SK-MEL-5 (cell line): ENCODE data around the gene CASKIN2. TPM values are rescaled to one million over a fixed set of nuclear protein-coding genes. Genes with fewer than 3 reads are reported as not detected.

ENCODE experiments used
- DNase-seq: peaks from one replicate; pipeline ENCODE4 v3.0.0-alpha.2; 2016; ENCODE audit warnings: low read depth, low spot score
- in situ Hi-C: cut with HindIII; loops from 2 replicates; pipeline ENCODE4 v1.10.0; 2016; ENCODE audit warnings: low sequenced_read_pairs, high pct_unique_total_duplicates, low pct_unique_long_range_greater_than_20kb
- total RNA-seq: library from RNA; depleted of rRNA; stranded (reverse); fragments of >200 nt; shearing (Covaris generic); gene quantifications from 2 replicates; pipeline ENCODE4 v1.2.3, GENCODE V29; 2014

The CASKIN2 gene
- total RNA-seq, 1 experiment from 2014 or later: 3.5 TPM

DNA sequence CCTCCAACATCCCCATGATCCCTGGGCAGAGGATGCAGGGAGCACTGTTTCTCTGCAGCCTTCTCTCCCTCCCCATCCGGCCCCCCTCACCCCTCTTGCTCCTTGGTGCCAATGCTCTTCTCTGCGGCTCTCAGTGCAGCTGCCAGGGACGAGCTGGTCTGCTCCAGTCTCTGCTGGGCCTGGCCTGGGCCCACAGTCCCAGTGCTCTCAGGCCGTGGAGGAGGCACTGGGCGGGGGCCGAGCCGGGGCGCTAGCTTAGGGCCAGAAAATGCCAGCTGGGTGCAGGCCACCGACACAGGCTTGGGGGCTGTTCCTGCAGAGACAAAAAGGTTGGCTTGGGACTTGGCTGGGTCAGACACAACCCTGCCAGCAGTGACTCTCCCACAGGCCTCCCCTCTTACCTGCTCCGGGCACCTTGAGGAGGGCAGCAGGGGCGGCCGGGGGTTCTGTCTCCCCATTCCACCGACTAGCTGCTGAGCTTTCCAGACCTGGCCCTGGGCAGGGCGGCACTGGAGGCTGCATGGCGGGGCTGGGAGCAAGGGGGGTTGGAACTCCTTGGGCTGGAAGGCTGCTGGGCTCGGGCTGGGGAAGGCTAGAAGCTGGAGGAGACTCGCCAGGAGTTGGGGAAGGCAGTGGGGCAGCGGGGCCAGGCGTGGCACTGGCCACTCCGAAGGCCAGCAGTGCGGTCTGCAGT is 13.8 kb downstream of the CASKIN2 start:
- in situ Hi-C loops: no loop called here
- no peak for DNase-seq

DNA sequence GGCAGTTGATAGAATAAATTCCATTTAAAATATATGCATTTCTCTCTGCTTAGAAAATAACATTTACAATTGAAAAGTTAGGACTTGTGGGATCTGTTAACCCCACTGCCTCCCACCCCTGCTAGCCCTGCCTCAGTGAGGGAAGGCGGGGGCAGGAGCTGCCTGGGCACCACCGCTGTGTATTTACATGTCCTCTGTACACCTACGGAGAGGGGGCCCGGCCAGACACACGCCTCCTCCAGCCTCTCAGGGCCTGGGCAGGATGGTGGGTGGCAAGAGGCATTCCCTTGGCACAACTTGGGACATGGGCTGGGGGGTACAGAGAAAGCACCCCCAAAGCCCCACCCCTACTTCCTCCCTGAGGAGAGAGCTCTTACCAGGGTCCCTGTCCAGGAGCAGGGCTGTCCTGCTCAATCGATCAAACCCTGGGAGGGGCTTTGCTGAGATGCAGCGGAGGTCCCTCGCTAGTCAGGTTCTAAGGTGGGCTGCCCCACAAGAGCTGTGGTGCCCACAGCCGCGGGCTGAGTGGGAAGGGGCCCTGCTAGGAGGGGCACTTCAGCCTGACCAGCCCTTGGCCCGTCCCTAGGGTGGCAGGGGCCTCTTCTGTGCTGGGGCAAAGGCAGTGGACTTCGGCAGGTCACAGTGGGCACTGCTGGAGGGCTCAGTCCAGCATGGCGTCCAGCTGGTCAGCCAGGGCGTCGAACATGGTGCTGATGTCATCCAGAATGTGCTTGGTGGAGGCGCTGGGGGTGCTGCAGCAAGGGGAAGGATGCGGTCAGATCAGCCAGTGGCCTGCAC is 14.7 kb downstream of the CASKIN2 start:
- in situ Hi-C loops: no loop called here

DNA sequence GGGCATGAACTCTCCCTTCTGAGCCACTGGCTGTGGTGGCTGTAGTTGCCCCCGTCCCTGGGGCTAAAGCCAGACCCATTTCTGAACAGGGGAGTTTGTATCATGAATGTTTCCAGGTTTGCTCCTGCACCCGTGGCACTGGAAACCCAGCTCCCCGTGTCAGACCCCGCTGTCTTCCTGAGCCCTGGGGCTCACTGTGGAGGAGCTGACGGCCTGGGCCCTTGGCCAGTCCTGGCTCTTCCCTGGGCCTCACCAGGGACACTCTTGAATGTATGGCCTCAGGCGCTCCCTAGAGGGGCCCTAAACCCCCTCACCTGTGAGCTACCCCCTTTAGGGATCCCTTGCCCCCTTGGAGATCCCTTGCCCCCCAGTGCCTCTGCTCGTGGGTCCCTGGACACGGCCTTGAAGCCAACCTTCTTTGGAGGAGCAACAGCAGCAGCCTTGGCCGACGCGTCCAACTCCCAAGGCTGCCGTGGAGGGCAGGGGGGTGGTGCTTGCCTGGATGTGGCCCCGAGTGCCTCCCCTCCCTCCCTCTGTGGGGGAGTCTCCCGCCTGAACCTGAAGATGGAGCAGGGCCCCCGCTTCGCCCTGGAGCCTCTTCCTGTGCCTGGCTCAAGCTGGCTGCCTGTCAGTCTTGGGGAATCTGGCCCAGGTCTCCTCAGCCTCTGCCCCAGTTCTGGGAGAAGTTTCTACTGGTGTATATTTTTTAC is 15.9 kb downstream of the CASKIN2 start:
- in situ Hi-C loops: no loop called here
- no peak for DNase-seq

More for the DNA sequence above, 14.7 kb downstream of the CASKIN2 start:
- DNase-seq: no peak

DNA sequence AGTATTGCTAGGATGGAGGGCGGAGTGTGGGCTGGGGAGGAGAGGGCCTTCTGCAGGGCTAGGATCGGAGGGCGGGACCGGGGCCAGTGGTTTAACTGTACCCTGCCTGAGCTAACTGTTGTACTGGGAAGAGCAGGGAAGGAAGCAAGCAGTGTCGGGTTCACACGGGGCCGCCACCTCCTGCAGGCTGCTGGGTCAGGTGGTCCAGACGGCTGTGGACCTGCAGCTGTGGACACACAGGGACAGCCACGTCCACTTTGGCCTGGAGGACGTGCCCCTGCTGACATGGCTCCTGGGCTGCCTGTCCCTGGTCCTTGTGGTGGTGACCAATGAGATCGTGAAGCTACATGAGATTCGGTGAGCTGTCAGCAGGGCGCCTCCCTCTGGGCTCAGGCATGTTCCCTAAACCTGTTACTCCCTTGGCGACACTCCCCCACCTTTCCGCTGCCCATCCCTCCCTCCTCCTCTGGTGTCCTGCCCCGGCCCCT is 16.6 kb downstream of the CASKIN2 start:
- peak; percentile 37 for DNase-seq

DNA sequence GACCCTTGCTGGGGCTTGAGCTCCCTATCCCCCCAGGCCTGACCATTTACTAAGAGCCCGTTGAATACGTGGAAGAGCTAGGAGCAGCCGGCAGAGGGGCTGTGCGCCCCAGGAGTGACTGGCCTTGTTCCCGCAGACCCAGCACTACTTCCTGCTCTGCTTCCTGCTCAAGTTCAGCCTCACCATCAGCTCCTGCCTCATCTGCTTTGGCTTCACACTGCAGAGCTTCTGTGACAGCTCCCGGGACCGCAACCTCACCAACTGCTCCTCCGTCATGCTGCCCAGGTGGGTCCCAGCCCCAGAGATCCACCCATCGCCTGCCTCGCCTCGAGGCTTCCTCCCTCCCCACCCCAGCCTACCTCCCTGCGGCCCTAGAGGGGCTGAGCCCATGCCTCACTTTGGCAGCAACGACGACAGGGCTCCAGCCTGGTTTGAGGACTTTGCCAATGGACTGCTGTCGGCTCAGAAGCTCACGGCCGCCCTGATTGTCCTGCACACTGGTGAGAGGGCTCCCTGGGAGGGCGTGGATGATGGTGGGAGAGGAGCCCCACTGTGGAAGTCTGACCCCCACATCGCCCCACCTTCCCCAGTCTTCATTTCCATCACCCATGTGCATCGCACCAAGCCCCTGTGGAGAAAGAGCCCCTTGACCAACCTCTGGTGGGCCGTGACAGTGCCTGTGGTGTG is 17.2 kb downstream of the CASKIN2 start:
- in situ Hi-C loops: no loop called here
- no peak for DNase-seq

More for the DNA sequence above, 16.6 kb downstream of the CASKIN2 start:
- in situ Hi-C loops: no loop called here

DNA sequence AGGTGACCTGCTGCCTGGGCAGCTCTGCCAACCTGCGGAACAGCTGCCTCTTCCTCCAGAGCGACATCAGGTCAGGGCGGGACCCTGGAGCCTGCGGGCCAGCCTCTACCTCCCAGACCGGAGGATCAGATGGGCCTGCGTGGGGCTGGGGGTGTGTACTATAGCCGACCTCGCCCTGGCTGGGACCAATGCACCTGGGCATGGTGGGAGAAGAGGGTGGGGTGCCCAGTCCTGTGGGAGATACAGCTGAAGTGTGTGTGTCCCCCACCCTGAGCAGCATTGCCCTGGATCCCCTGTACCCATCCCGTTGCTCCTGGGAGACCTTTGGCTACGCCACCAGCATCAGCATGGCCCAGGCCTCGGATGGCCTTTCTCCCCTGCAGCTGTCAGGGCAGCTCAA is 19.3 kb downstream of the CASKIN2 start:
- in situ Hi-C loops: no loop called here
- DNase-seq: no peak

DNA sequence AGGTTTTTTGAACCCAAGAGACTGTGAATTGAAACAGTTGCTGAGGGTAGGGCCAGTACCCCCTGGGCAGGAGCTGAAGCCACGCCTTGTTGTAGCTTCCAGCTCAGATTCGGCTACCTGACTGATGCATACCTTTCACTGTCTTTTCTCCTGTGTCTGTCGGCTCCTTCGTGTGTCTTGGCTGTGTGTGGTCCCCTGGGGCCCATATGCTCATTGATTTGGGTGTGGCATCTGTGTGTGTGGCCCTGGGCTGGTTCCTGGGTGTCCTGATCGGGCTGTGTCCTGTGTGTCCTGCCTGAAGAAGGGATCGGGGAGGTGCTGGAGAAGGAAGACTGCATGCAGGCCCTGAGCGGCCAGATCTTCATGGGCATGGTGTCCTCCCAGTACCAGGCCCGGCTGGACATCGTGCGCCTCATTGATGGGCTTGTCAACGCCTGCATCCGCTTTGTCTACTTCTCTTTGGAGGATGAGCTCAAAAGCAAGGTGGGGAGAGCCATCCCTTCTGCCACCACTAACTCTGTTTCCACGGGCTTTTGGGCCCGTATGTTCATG is 20.9 kb downstream of the CASKIN2 start:
- DNase-seq: no peak
- in situ Hi-C loops: no loop called here

DNA sequence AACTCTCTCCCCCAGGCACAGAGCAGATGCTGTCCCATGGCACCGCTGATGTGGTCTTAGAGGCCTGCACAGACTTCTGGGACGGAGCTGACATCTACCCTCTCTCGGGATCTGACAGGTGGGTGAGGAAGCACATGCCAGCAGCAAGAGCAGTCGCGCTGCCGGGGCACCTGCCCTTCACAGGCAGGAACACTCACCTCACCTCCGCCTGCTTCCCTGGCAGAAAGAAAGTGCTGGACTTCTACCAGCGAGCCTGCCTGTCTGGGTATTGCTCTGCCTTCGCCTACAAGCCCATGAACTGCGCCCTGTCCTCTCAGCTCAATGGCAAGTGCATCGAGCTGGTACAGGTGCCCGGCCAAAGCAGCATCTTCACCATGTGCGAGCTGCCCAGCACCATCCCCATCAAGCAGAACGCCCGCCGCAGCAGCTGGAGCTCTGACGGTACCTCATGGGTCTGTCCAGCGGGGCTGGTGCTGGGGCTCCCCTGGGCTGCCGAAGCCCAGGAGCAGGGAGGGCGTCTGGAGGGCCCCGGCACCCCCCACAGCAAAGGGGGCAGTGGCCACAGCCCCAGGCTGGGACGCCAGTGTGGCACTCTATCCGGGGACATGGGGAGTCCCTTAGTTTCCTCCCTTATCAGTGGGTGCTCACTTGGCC is 21.7 kb downstream of the CASKIN2 start:
- in situ Hi-C loops: no loop called here
- no peak for DNase-seq

DNA sequence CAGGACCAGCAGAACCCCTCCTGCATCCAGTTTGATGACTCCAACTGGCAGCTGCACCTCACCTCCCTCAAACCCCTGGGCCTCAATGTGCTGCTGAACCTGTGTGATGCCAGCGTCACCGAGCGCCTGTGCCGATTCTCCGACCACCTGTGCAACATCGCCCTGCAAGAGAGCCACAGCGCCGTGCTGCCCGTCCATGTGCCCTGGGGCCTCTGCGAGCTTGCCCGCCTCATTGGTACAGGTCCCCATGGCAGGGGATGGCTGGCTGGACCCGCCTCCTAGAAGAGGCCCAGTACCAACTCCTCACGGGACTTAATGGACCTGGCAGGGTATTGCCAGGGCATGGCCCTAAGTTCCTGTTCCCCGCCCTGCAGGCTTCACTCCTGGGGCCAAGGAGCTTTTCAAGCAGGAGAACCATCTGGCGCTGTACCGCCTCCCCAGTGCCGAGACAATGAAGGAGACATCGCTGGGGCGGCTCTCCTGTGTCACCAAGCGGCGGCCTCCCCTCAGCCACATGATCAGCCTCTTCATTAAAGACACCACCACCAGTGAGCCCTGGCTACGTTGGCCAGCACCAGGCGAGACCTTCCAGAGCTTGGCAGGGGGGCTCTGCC is 22.7 kb downstream of the CASKIN2 start:
- no peak for DNase-seq
- in situ Hi-C loops: no loop called here

DNA sequence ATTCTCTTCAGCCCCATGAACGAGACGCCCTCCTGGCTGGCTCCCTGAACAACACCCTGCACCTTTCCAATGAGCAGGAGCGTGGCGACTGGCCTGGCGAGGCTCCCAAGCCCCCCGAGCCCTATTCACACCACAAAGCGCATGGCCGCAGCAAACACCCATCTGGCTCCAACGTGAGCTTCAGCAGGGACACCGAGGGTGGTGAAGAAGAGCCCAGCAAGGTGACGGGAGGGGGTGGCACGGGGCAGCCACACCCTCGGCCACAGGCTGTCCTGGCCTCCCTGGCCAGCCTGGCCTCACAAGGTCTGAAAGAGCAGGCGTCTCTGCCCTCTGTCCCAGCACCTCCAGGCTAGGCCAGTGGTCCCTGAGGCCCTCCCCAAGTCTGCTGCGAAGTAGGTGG is 23.7 kb downstream of the CASKIN2 start:
- in situ Hi-C loops: no loop called here
- no peak for DNase-seq

DNA sequence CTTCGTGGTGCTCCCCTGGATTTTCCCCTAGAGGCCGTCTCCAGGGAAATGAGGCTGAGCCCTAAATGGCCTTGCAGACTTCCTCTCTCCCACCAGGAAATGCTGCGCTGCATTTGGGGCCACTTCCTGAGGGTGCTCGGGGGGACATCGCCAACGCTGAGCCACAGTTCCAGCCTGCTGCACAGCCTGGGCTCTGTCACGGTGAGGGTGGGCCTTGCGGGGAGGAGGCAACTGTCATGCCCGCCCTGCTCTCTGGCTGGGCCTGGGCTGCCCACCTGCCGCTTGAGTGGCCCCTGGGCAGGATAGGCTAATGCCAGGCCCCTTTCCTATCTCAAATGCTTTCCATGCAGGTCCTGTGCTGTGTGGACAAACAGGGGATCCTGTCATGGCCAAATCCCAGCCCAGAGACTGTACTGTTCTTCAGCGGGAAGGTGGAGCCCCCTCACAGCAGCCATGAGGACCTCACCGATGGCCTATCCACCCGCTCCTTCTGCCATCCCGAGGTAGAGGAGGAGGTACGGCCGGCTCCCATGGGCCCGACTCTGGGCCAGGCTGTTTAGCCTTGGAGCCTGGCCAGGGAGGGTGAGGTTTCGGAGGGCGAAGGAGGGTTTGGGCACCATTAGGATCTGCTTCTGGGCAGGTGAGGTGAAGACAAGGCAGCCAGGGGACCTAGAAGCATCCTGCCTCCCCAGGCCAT is 24.2 kb downstream of the CASKIN2 start:
- in situ Hi-C loops: no loop called here
- no peak for DNase-seq

DNA sequence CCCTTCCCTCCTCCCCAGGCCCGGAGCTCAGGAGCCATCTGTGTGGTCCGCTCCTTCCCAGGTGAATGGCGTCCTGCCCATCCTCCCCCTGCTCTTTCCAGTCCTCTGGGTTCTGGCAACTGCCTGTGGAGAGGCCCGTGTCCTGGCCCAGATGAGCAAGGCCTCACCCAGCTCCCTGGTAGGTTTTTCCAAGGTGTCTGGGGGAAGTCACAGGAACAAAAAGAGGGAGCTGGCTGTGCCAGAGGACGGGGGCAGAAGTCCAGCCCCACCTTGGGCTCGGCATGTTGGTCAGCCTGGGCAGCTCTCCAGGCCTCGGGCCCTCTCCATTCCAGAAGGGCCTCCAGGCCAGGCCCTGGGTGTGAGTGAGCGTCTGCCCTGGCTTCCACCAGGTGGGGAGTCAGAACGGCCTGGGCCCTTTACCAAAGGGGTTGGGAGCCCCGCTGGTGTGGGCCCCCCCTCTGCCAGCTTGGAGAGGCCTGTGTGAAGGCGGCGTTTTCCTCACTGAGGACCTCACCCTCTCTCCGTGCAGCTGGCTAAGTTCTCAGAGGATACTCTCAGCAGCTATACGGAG is 25.1 kb downstream of the CASKIN2 start:
- no peak for DNase-seq
- in situ Hi-C loops: no loop called here

DNA sequence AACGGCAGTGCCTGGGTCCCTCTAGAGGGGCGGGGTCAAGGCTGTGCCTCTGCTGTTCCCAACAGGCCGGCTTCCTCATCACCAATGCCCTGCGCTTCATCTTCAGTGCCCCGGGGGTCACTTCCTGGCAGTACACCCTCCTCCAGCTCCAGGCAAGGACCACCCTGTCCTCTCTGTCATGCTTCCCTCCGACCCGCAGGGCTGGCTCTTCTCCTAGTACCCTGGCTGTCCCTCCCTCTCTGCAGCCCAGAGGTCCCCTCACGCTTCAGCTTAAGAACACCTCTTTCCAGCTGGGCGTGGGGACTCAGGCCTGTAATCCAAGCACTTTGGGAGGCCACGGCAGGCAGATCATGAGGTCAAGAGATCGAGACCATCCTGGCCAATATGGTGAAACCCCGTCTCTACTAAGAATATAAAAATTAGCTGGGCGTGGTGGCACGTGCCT is 25.8 kb downstream of the CASKIN2 start:
- in situ Hi-C loops: no loop called here

DNA sequence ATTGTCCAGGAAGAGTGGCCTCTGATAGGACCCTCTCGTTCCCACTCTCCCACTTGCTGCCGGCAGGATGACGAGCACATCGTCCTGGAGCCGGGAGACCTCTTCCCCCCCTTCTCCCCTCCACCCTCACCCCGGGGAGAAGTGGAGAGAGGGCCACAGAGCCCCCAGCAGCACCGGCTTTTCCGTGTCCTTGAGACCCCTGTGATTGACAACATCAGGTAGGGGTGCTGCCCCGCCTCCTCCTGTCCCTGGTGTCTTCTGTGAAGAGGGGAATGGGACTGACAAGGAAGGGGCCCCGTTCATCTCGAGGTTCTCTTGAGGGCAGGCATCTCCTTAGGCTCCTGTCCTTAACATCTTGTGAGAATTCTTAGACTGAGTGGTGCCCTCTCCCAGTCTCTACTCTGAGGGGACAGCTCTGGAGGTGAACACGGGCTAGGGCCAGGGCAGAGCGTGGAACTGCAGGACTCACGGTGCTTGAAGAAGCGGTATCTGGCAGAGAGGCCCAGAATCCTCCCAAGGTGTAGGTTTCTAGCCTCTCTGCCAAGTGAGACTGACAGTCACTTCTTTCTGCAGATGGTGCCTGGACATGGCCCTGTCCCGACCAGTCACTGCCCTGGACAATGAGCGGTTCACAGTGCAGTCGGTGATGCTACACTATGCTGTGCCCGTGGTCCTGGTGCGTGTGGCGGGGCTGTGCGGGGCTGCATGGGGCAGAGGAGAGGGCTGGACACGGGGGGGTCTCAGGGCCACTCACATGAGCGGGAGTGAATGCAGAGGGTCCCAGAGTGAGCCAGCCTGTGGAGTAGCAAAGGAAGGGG is 26.4 kb downstream of the CASKIN2 start:
- no peak for DNase-seq
- in situ Hi-C loops: no loop called here

More for the DNA sequence above, 25.8 kb downstream of the CASKIN2 start:
- DNase-seq: no peak
